K562 (cell line): Measurements from ENCODE around the gene PLEKHG5. TPM values are rescaled to one million over a fixed set of nuclear protein-coding genes. Genes with fewer than 3 reads are reported as not detected.
A peak's percentile ranks its signal among the peaks of the same experiment; 100 is the strongest.

ENCODE experiments used
- ATAC-seq: fragments of 200-7000 bp; cut with Tn5 transposase; 3 replicates; pipeline ENCODE4 v1.9.1; 2020; ENCODE audit warnings: moderate library complexity
- BruUV-seq: library from RNA; stranded (reverse); fragments of 400-500 nt; replicated peaks from 2 replicates; lab custom pipeline; 2021; lab: Mats Ljungman, UMichigan
- CTCF ChIA-PET: fragments of 300-600 bp; formaldehyde crosslinking; extraction: SDS; loops from one replicate; lab custom pipeline; 2021; ENCODE audit warnings: low intra/inter-chr PET ratio; lab: Yijun Ruan, JAX
- POLR2A ChIA-PET: fragments of 300-600, 350-650 bp; sonication (Branson Sonifier 250); formaldehyde crosslinking; extraction: SDS; loops from one replicate; lab custom pipeline; 2021; ENCODE audit warnings: antibody characterized with exemption, inconsistent platforms; lab: Yijun Ruan, JAX
- DNase-seq, 4 experiments: peaks; one replicate each; pipeline versions ENCODE4 v3.0.0 to v3.0.0-alpha.2; 2011 to 2018; ENCODE audit warnings: low spot score in 3 of 4, mixed read lengths in 3 of 4; ENCODE audit errors: extremely low read depth in 1 of 4
- FAIRE-seq: peaks from 2 replicates; lab custom pipeline; 2011; peaks lifted over from hg19 to GRCh38; lab: Jason Lieb, UNC
- H2AFZ ChIP-seq: 2 replicates; pipeline ENCODE4 v1.6.0; 2011; ENCODE audit warnings: low read depth, low read length, control low read depth, inconsistent platforms
- H3K27ac ChIP-seq: fragments of 200-600 bp; 3 replicates; pipeline ENCODE4 v1.8.0; 2011; ENCODE audit warnings: low read depth, mild to moderate bottlenecking, control low read depth, inconsistent platforms, low read length, moderate library complexity, mixed read lengths; ENCODE audit errors: extremely low read depth
- H3K27me3 ChIP-seq, 2 experiments: fragments of 300-600 bp in 1 of 2; 2 replicates in 1 of 2; 3 replicates in 1 of 2; pipeline versions ENCODE4 v1.6.0 to v1.8.0; 2011; ENCODE audit warnings: inconsistent platforms in 2 of 2, low read length in 2 of 2, mild to moderate bottlenecking in 1 of 2, mixed read lengths in 1 of 2, moderate library complexity in 1 of 2; ENCODE audit not compliant: control insufficient read depth in 2 of 2, insufficient read depth in 2 of 2
- H3K36me3 ChIP-seq: fragments of 300-600 bp; 3 replicates; pipeline ENCODE4 v1.8.0; 2011; ENCODE audit warnings: mild to moderate bottlenecking, low read length, inconsistent platforms; ENCODE audit not compliant: control insufficient read depth, insufficient read depth
- H3K4me1 ChIP-seq, 2 experiments: fragments of 200-600 bp in 1 of 2; replicated peaks in 1 of 2; 2 replicates in 1 of 2; 3 replicates in 1 of 2; pipeline versions ENCODE4 v1.5.1 to v1.8.0; 2011; ENCODE audit warnings: inconsistent platforms in 2 of 2, low read length in 2 of 2, mild to moderate bottlenecking in 1 of 2, mixed read lengths in 1 of 2, moderate library complexity in 1 of 2; ENCODE audit not compliant: control insufficient read depth in 2 of 2, insufficient read depth in 2 of 2
- H3K4me2 ChIP-seq: 2 replicates; pipeline ENCODE4 v1.6.1; 2011; ENCODE audit warnings: low read length, control low read depth, inconsistent platforms, mixed read lengths; ENCODE audit not compliant: insufficient read depth
- H3K4me3 ChIP-seq: fragments of 200-600 bp; sonication (generic), shearing (Covaris generic); 2 replicates; pipeline ENCODE4 v1.5.1; 2016; ENCODE audit warnings: control low read depth, inconsistent platforms
- H3K79me2 ChIP-seq: fragments of 200-600 bp; 3 replicates; pipeline ENCODE4 v1.8.0; 2011; ENCODE audit warnings: low read length, inconsistent platforms; ENCODE audit not compliant: control insufficient read depth, insufficient read depth
- H3K9ac ChIP-seq, 2 experiments: 2 replicates each; pipeline versions ENCODE4 v1.6.0 to v1.6.1; 2011; ENCODE audit warnings: low read depth in 2 of 2, low read length in 2 of 2, control low read depth in 1 of 2, inconsistent platforms in 1 of 2, mild to moderate bottlenecking in 1 of 2, mixed read lengths in 1 of 2; ENCODE audit not compliant: insufficient read depth in 1 of 2
- H3K9me1 ChIP-seq: one replicate; pipeline ENCODE4 v1.6.0; 2011; ENCODE audit warnings: inconsistent platforms, mild to moderate bottlenecking, low read length, moderate library complexity; ENCODE audit not compliant: control insufficient read depth, insufficient read depth
- H3K9me3 ChIP-seq: replicated peaks from 2 replicates; pipeline ENCODE4 v1.5.1; 2011; ENCODE audit warnings: low read depth, low read length, inconsistent platforms; ENCODE audit not compliant: control insufficient read depth, insufficient read depth
- H4K20me1 ChIP-seq: replicated peaks from 2 replicates; pipeline ENCODE4 v1.6.1; 2011; ENCODE audit warnings: low read length, inconsistent platforms, mixed read lengths; ENCODE audit not compliant: control insufficient read depth, insufficient read depth
- IRF2 ChIP-seq: sonication (generic); formaldehyde crosslinking; IDR thresholded peaks from 2 replicates; pipeline ENCODE4 v1.8.1; 2022; ENCODE audit warnings: mild to moderate bottlenecking, missing genetic modification reagents
- MTA1 ChIP-seq: fragments of 450-650 bp; IDR thresholded peaks from 2 replicates; pipeline ENCODE4 v1.6.1; 2017; ENCODE audit warnings: borderline replicate concordance
- PCBP1 ChIP-seq: fragments of 200-400 bp; formaldehyde crosslinking; IDR thresholded peaks from 2 replicates; pipeline ENCODE4 v1.6.1; 2018; ENCODE audit warnings: mild to moderate bottlenecking, low read depth, low read length; ENCODE audit not compliant: poor library complexity, severe bottlenecking
- ZNF197 ChIP-seq: fragments of 200-800 bp; sonication (Bioruptor generic); IDR thresholded peaks from 2 replicates; pipeline ENCODE4 v1.6.1; 2016; ENCODE audit warnings: low read depth, missing genetic modification characterization, missing compliant biosample characterization
- ZNF324 ChIP-seq: fragments of 250-450 bp; sonication (Bioruptor Pico); IDR thresholded peaks from 2 replicates; pipeline ENCODE4 v1.4.0; 2020; ENCODE audit warnings: mild to moderate bottlenecking
- ZNF436 ChIP-seq: fragments of 250-450, 450-650 bp; sonication (Bioruptor Pico); formaldehyde crosslinking; IDR thresholded peaks from 2 replicates; pipeline ENCODE4 v1.7.0; 2020; ENCODE audit warnings: mild to moderate bottlenecking
- WGBS: fragments of 100-300 bp; shearing (Covaris generic); methylation state at CpG from one replicate; pipeline ENCODE4 v1.1.6; 2016; ENCODE audit warnings: low coverage, mixed read lengths; ENCODE audit not compliant: insufficient coverage; ENCODE audit errors: missing lambda C conversion rate; 5-methylcytosine and 5-hydroxymethylcytosine counted together
- in situ Hi-C: fragments of 300-500 bp; cut with MboI; formaldehyde crosslinking; loops from 4 replicates; pipeline ENCODE4 v1.15.0; 2018; ENCODE audit warnings: inconsistent platforms, mixed read lengths
- intact Hi-C: fragments of 100-400 bp; cut with micrococcal nuclease; formaldehyde crosslinking; loops from 2 replicates; pipeline ENCODE4 v1.14.2; 2022
- polyA plus RNA-seq, 8 experiments: library from polyadenylated mRNA; depleted of rRNA in 4 of 8; stranded (reverse) in 5 of 8; unstranded in 3 of 8; fragments of >200 nt; fragmentation: Nextera tagmentation in 2 of 8; fragmentation: Illumina TruSeq in 1 of 8; extraction: Ambion mirVana in 2 of 8; extraction: Trizol in 1 of 8; gene quantifications; 2 replicates each; pipeline versions ENCODE4 v1.2.1 to v1.2.3, GENCODE V29; 2011 to 2014; ENCODE audit warnings: inconsistent platforms in 1 of 8, missing spikeins in 1 of 8
- total RNA-seq, 7 experiments: library from RNA; depleted of rRNA in 6 of 7; stranded (reverse); fragments of >200 nt in 6 of 7; fragmentation: Illumina TruSeq in 2 of 7; extraction: Trizol in 2 of 7; gene quantifications; 2 replicates each; pipeline versions ENCODE4 v1.2.1 to v1.2.3, GENCODE V29; 2011 to 2021; ENCODE audit warnings: low replicate concordance in 1 of 7

PLEKHG5 gene
- total and polyA plus RNA-seq, 9 of the 15 experiments (the other 6 are each of a cell fraction or from before 2014, with no cell fraction given) = 0.04 to 0.29 (median 0.09) TPM; not detected in 3

DNA sequence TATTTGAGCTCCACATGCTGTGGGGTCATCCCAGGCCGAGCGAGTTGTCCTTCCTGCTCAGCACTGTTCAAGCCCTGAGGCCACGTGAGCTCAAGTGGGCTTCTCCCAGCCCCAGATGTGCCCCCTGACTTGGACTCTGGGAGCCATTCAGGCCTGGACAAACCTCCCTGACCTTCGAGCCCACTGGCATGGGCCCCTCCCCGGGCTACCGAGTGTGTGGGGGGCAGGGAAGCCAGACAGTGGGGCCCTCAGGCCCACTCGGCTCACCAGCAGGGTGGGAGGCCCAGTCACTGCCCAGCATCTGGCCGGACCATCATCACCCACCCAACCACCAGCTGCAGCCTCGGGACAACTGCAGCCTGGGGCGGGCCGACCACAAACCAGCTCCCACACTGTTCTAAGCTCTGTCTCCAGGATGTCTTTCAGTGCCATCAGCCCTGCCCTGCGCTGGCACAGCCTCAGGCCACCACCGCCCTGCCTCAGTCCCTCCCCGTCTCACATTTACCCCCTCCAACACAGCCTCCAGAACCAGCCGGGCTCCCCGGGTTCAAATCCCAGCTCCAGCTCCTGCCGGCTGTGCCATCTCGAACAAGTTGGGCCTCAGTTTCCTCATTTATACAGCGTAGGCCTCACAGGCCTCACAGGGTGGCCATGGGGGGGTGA lies 20.9 kb upstream of the PLEKHG5 start:
- H3K9ac ChIP-seq = peak overlapping the region in 1 of 2 experiments; percentile 47; a peak in 2 of 4 replicates
- H2AFZ ChIP-seq = no peak overlapping the region
- WGBS = 28% methylated on average over 19 of the region's 19 CpGs
- intact Hi-C loops = no loop called here
- TF ChIP-seq IRF2 (0 out of 2 replicates have a peak, but pooled peaks have one; percentile 38), PCBP1 (peak; percentile 44), ZNF436 (CRISPR knock-in tag) (no peak), ZNF197 (CRISPR knock-in tag) (no peak), ZNF324 (CRISPR knock-in tag) (no peak), MTA1 (no peak)
- peak; percentile 6 for ATAC-seq
- peaks cover 2 to 37% of the 10 kb centered on the region in 2 experiments; a peak in 3 of 5 replicates for H3K4me1 ChIP-seq
- POLR2A ChIA-PET = interaction anchor here (0.6 to 3.4 kb wide), 7 partner anchors 10 to 181 kb away, joined by 3 to 21 read pairs (median 3); no protein-coding TSS in a partner anchor
- H3K4me2 ChIP-seq = no peak overlapping the region
- in situ Hi-C loops = no loop called here
- CTCF ChIA-PET = no interaction called here
- peaks cover 31 to 65% of the 10 kb centered on the region in 2 experiments; a peak in 4 of 5 replicates for H3K27me3 ChIP-seq
- no peak for DNase-seq
- peaks cover 18% of the 10 kb centered on the region; the same call in 1 of the 2 replicates for H4K20me1 ChIP-seq
- no peaks in the 10 kb centered on the region for H3K36me3 ChIP-seq
- H3K27ac ChIP-seq = no peak overlapping the region
- no TSS peak for BruUV-seq
- no peaks in the 10 kb centered on the region for H3K79me2 ChIP-seq
- H3K9me1 ChIP-seq = no peaks in the 10 kb centered on the region
- FAIRE-seq = no peak
- H3K4me3 ChIP-seq = no peak overlapping the region
- H3K9me3 ChIP-seq = no peaks in the 10 kb centered on the region
